Ascending aorta (tissue), 2 donors: ENCODE measurements around the gene NOVA1. TPM values are rescaled to one million over a fixed set of nuclear protein-coding genes. Genes with fewer than 3 reads are reported as not detected.

Source experiments
- DNase-seq, 2 donors: peaks; one replicate each; pipeline ENCODE4 v3.0.0-alpha.2; 2019; ENCODE audit warnings: low spot score in 2 of 2
- H3K27ac ChIP-seq, 2 donors: fragments of 200-600 bp; sonication (generic); one replicate each; pipeline ENCODE4 v1.5.1; 2016 to 2017; ENCODE audit warnings: mild to moderate bottlenecking in 1 of 2
- H3K27me3 ChIP-seq: fragments of 200-600 bp; sonication (generic); one replicate; pipeline ENCODE4 v1.5.1; 2017
- H3K36me3 ChIP-seq, 2 donors: fragments of 200-600 bp; sonication (generic); one replicate each; pipeline ENCODE4 v1.5.1; 2016
- H3K4me1 ChIP-seq, 2 donors: fragments of 200-600 bp; sonication (generic); one replicate each; pipeline ENCODE4 v1.5.1; 2016 to 2017; ENCODE audit warnings: mild to moderate bottlenecking in 1 of 2
- H3K4me3 ChIP-seq, 2 donors: fragments of 200-600 bp; sonication (generic); one replicate each; pipeline ENCODE4 v1.5.1; 2016 to 2017; ENCODE audit warnings: mild to moderate bottlenecking in 1 of 2
- H3K9me3 ChIP-seq, 2 donors: fragments of 200-600 bp; sonication (generic); one replicate each; pipeline ENCODE4 v1.5.1; 2016
- intact Hi-C: fragments of 100-400 bp; cut with DNase I; formaldehyde crosslinking; loops from one replicate; pipeline ENCODE4 v1.15.1; 2023
- total RNA-seq: library from RNA; depleted of rRNA; stranded (reverse); fragments of >200 nt; gene quantifications from one replicate; pipeline ENCODE4 v1.1.0, GENCODE V29; 2016
- TF ChIP-seq, protein P1 (sequence below), 3 experiments: fragments of 200-600 bp in 2 of 3; fragments of 450-650 bp in 1 of 3; sonication (generic) in 2 of 3; IDR thresholded peaks; one replicate each; pipeline ENCODE4 v1.5.1; 2016 to 2019; ENCODE audit warnings: antibody characterized with exemption in 3 of 3, mild to moderate bottlenecking in 1 of 3, moderate library complexity in 1 of 3

NOVA1 gene
- total RNA-seq, 1 donor from 2014 or later = 11.1 TPM

DNA sequence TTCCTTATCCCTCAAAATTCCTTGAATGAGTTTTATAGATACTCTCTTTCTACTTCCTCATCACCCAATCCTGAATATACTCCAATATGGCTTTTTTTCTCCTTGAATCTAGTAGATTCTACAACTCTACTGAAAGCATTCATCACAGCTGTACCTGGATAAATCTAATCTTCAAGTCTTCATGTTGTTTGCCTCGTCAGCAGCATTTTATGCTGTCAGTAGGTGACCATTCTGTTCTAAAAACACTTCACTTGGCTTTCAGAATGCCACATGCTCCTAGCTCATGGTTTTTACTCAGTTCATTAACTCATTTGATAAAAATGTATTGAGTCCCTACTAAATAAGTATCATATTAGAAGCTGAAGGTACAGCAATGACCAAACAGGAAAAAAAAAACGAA, 113.3 kb downstream of the NOVA1 start:
- Histone ChIP-seq H3K9me3 (no peaks in the 10 kb centered on the region), H3K27me3 (no peaks in the 10 kb centered on the region), H3K27ac (no peak overlapping the region), H3K36me3 (no peaks in the 10 kb centered on the region), H3K4me3 (no peak overlapping the region), H3K4me1 (no peaks in the 10 kb centered on the region)
- TF ChIP-seq, protein P1, sequence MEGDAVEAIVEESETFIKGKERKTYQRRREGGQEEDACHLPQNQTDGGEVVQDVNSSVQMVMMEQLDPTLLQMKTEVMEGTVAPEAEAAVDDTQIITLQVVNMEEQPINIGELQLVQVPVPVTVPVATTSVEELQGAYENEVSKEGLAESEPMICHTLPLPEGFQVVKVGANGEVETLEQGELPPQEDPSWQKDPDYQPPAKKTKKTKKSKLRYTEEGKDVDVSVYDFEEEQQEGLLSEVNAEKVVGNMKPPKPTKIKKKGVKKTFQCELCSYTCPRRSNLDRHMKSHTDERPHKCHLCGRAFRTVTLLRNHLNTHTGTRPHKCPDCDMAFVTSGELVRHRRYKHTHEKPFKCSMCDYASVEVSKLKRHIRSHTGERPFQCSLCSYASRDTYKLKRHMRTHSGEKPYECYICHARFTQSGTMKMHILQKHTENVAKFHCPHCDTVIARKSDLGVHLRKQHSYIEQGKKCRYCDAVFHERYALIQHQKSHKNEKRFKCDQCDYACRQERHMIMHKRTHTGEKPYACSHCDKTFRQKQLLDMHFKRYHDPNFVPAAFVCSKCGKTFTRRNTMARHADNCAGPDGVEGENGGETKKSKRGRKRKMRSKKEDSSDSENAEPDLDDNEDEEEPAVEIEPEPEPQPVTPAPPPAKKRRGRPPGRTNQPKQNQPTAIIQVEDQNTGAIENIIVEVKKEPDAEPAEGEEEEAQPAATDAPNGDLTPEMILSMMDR (IDR thresholded peaks at IDR 0.05) = no peak
- intact Hi-C loops = no loop called here
- DNase-seq = no peak

DNA sequence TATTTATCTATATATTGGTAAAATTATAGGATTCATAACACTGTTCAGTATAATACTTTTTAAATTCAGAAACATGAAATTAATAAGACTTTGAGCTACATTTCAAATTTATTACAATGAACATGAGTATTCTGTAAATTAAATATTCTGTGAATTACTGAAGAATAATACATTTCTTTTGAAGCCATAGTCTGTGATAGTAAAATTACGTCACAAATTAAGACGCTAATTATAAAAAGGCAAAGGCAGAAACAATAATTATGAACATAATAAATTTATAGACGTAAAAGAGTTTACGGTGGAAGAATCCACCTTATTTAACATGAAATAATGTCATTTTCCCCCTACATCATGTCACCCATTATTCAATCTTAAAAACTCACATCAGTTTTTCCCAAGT, 118.9 kb downstream of the NOVA1 start:
- Histone ChIP-seq H3K4me1 (no peaks in the 10 kb centered on the region), H3K27ac (no peak overlapping the region), H3K36me3 (no peaks in the 10 kb centered on the region), H3K4me3 (no peak overlapping the region), H3K9me3 (no peaks in the 10 kb centered on the region), H3K27me3 (no peaks in the 10 kb centered on the region)
- TF ChIP-seq, protein P1 (IDR thresholded peaks at IDR 0.05) = no peak
- no peak for DNase-seq
- intact Hi-C loops = no loop called here

DNA sequence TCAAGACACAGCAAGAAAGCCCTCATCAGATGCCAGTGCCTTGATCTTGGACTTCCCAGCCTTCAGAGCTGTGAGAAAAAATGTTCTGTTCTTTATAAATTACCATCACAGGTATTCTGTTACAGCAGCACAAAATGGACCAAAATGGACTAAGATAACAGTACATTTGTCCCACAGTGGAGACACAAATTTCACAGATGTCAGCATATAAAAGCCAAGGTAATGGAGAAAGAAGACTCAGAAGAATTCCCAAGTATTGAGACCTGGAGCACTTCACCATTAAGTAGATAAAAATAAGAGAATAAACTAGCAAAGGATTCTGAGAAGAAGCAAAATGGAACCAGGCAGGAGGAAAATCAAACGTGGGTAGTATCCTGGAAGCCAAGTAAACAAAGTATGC, 131.0 kb downstream of the NOVA1 start:
- intact Hi-C loops = no loop called here
- TF ChIP-seq, protein P1 (IDR thresholded peaks at IDR 0.05) = no peak
- no peak overlapping the region for H3K27ac ChIP-seq
- H3K4me1 ChIP-seq = no peaks in the 10 kb centered on the region
- no peaks in the 10 kb centered on the region for H3K27me3 ChIP-seq
- no peak overlapping the region for H3K4me3 ChIP-seq
- DNase-seq = no peak
- H3K36me3 ChIP-seq = peaks cover 0 to 8% of the 10 kb centered on the region in 2 donors
- H3K9me3 ChIP-seq = no peaks in the 10 kb centered on the region

DNA sequence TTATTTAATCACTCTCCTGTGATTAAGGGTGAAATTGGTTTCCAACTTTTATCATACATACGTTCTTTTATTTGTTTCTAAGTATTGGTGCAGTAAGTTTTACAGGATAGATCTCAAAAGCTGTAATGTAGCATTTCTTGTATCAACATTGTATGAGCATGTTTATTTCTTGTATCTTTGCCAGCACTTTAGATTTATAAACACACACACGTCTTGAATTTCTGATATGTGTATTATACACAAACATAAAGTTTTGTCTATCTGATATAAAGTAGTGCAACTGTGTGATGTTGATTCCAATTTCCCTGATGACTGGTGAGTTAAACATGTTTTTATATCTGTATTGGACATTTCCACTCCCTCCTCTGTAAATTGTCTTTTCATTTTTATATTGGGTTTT, 134.7 kb downstream of the NOVA1 start:
- TF ChIP-seq, protein P1 (IDR thresholded peaks at IDR 0.05) = no peak
- Histone ChIP-seq H3K27ac (no peak overlapping the region), H3K36me3 (peaks cover 0 to 8% of the 10 kb centered on the region in 2 donors), H3K27me3 (no peaks in the 10 kb centered on the region), H3K9me3 (no peaks in the 10 kb centered on the region), H3K4me3 (no peak overlapping the region), H3K4me1 (no peaks in the 10 kb centered on the region)
- intact Hi-C loops = no loop called here
- DNase-seq = no peak

DNA sequence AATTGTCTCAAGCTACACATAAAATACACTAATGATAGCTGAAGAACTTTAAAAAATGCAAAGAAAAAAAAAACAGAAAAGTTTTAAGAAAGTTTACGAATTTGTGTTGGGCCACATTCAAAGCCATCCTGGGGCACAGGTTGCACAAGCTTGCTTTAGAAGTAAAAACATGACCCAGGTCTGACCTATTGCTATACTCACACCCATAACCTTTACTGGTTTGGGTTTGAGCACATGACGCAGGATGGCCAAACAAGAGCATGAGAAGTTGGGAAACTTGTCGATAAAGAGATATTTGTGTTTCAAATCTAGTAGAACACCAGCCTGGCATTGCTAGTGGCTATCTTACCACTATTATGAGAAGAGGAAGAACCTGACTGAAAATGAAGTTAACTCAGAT, 143.7 kb downstream of the NOVA1 start:
- no peaks in the 10 kb centered on the region for H3K27me3 ChIP-seq
- H3K36me3 ChIP-seq = no peaks in the 10 kb centered on the region
- no peaks in the 10 kb centered on the region for H3K4me1 ChIP-seq
- TF ChIP-seq, protein P1 (IDR thresholded peaks at IDR 0.05) = no peak
- no peak for DNase-seq
- H3K9me3 ChIP-seq = no peaks in the 10 kb centered on the region
- H3K27ac ChIP-seq = no peak overlapping the region
- intact Hi-C loops = no loop called here
- no peak overlapping the region for H3K4me3 ChIP-seq

DNA sequence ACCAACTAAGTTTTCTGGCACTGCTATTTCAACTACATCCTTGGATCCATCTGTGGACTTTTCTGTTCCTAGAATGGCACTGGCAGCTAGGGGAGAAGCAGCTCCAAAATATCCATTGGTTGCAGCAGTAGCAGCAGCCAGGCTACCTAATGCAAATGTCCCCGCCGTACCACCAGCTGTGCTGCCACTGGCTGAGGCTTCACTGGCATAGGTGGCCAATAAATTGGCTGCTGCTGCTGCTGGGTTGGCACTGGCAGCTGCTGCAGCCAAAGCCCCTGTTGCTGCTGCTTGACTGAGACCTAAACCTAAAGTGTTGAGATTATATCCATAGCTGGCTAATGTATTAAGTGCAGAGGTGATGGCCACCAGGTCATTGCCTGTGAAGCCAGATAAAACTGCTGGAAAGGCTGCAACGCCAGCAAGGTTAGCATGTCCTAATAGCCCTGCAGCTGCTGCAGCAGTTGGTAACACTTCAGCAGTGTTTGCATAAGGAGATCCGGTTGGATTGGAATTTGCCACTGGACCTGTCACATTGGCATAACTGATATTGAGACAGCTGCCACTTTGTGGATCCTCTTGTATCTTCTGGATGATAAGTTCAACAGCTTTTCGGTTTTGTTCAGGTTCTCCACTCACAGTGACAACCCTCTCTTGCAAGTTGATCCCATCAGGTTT, 149.5 kb downstream of the NOVA1 start:
- no peaks in the 10 kb centered on the region for H3K9me3 ChIP-seq
- H3K27me3 ChIP-seq = no peaks in the 10 kb centered on the region
- intact Hi-C loops = no loop called here
- H3K4me3 ChIP-seq = no peak overlapping the region
- no peak for DNase-seq
- TF ChIP-seq, protein P1 (IDR thresholded peaks at IDR 0.05) = no peak
- H3K36me3 ChIP-seq = no peaks in the 10 kb centered on the region
- H3K4me1 ChIP-seq = no peaks in the 10 kb centered on the region
- H3K27ac ChIP-seq = no peak overlapping the region
